HepG2 (cell line): ENCODE data around the gene ZNF48. TPM values are rescaled to one million over a fixed set of nuclear protein-coding genes. Genes with fewer than 3 reads are reported as not detected.

Source experiments
- ATRX ChIP-seq: sonication (generic); formaldehyde crosslinking; IDR thresholded peaks from 2 replicates; pipeline ENCODE4 v1.4.0; 2020; ENCODE audit warnings: missing genetic modification reagents, borderline replicate concordance
- CEBPB ChIP-seq: IDR thresholded peaks from 2 replicates; pipeline ENCODE4 v1.6.1; 2011; ENCODE audit warnings: low read depth, low read length, improper control_type of control experiment, borderline replicate concordance
- DNMT3B ChIP-seq: conservative IDR thresholded peaks from 2 replicates; pipeline ENCODE4 v1.6.1; 2016; ENCODE audit warnings: missing biosample characterization, control low read depth
- DPF2 ChIP-seq: sonication (generic); formaldehyde crosslinking; IDR thresholded peaks from 2 replicates; pipeline ENCODE4 v1.4.0; 2020; ENCODE audit warnings: mild to moderate bottlenecking, low read depth, missing genetic modification reagents, borderline replicate concordance
- DR1 ChIP-seq: sonication (generic); formaldehyde crosslinking; IDR thresholded peaks from 2 replicates; pipeline ENCODE4 v1.8.0; 2021; ENCODE audit warnings: mild to moderate bottlenecking, missing genetic modification reagents, inconsistent platforms
- FOXC1 ChIP-seq: sonication (generic); formaldehyde crosslinking; IDR thresholded peaks from 2 replicates; pipeline ENCODE4 v1.8.0; 2022; ENCODE audit warnings: mild to moderate bottlenecking, missing genetic modification reagents, borderline replicate concordance
- HOMEZ ChIP-seq: IDR thresholded peaks from 2 replicates; pipeline ENCODE4 v1.6.1; 2016; ENCODE audit warnings: low read depth
- JUNB ChIP-seq: sonication (generic); formaldehyde crosslinking; IDR thresholded peaks from 2 replicates; pipeline ENCODE4 v1.8.0; 2022; ENCODE audit warnings: missing genetic modification reagents, mild to moderate bottlenecking, borderline replicate concordance
- KDM2A ChIP-seq: sonication (generic); formaldehyde crosslinking; IDR thresholded peaks from 2 replicates; pipeline ENCODE4 v1.4.0; 2020; ENCODE audit warnings: low read depth, missing genetic modification reagents, borderline replicate concordance
- KDM6A ChIP-seq: IDR thresholded peaks from 2 replicates; pipeline ENCODE4 v1.6.1; 2016; ENCODE audit warnings: low read depth
- LCORL ChIP-seq, 2 experiments: fragments of 450-650 bp in 1 of 2; sonication (generic) in 1 of 2; formaldehyde crosslinking in 1 of 2; IDR thresholded peaks; 2 replicates each; pipeline versions ENCODE4 v1.5.0 to v1.6.1; 2017 to 2020; ENCODE audit warnings: antibody characterized with exemption in 1 of 2, missing genetic modification reagents in 1 of 2
- PRMT3 ChIP-seq: sonication (generic); formaldehyde crosslinking; IDR thresholded peaks from 2 replicates; pipeline ENCODE4 v1.8.1; 2022; ENCODE audit warnings: low read depth, mild to moderate bottlenecking, moderate library complexity, missing genetic modification reagents, borderline replicate concordance
- TARDBP ChIP-seq: sonication (generic); formaldehyde crosslinking; IDR thresholded peaks from 2 replicates; pipeline ENCODE4 v1.8.0; 2022; ENCODE audit warnings: mild to moderate bottlenecking, missing genetic modification reagents
- TBX3 ChIP-seq: fragments of 450-650 bp; IDR thresholded peaks from 2 replicates; pipeline ENCODE4 v1.6.1; 2017; ENCODE audit warnings: antibody characterized with exemption, mild to moderate bottlenecking, inconsistent platforms, borderline replicate concordance
- ZKSCAN5 ChIP-seq: sonication (generic); formaldehyde crosslinking; IDR thresholded peaks from 2 replicates; pipeline ENCODE4 v1.5.1; 2020; ENCODE audit warnings: mild to moderate bottlenecking, missing genetic modification reagents
- ZNF225 ChIP-seq: sonication (generic); formaldehyde crosslinking; IDR thresholded peaks from 2 replicates; pipeline ENCODE4 v1.4.0; 2020; ENCODE audit warnings: mild to moderate bottlenecking, missing genetic modification reagents
- ZNF276 ChIP-seq: sonication (generic); formaldehyde crosslinking; IDR thresholded peaks from 2 replicates; pipeline ENCODE4 v1.4.0; 2020; ENCODE audit warnings: mild to moderate bottlenecking, low read depth, missing genetic modification reagents
- ZNF382 ChIP-seq: sonication (generic); formaldehyde crosslinking; IDR thresholded peaks from 2 replicates; pipeline ENCODE4 v1.5.0; 2020; ENCODE audit warnings: missing genetic modification reagents, mild to moderate bottlenecking, borderline replicate concordance
- ZNF619 ChIP-seq: sonication (generic); formaldehyde crosslinking; IDR thresholded peaks from 2 replicates; pipeline ENCODE4 v1.4.0; 2020; ENCODE audit warnings: mild to moderate bottlenecking, missing genetic modification reagents
- ZNF660 ChIP-seq: sonication (generic); formaldehyde crosslinking; IDR thresholded peaks from 2 replicates; pipeline ENCODE4 v1.5.1; 2020; ENCODE audit warnings: mild to moderate bottlenecking, low read depth, missing genetic modification reagents, borderline replicate concordance
- polyA plus RNA-seq, 8 experiments: library from polyadenylated mRNA; depleted of rRNA in 3 of 8; stranded (reverse) in 7 of 8; unstranded in 1 of 8; fragments of >200 nt; fragmentation: Illumina TruSeq in 4 of 8; extraction: Trizol in 4 of 8; gene quantifications; 2 replicates each; pipeline versions ENCODE4 v1.2.1 to v1.2.3, GENCODE V29; 2011 to 2016; ENCODE audit warnings: low read depth in 4 of 8, missing spikeins in 1 of 8, mixed read lengths in 1 of 8; ENCODE audit not compliant: insufficient read depth in 1 of 8
- total RNA-seq, 5 experiments: library from RNA; depleted of rRNA; stranded (reverse); fragments of >200 nt; fragmentation: Illumina TruSeq; extraction: Trizol; gene quantifications; 2 replicates each; pipeline ENCODE4 v1.2.3, GENCODE V29; 2016; ENCODE audit warnings: low read depth in 1 of 5
- TF ChIP-seq, protein P1 (sequence below): sonication (generic); formaldehyde crosslinking; IDR thresholded peaks from 2 replicates; pipeline ENCODE4 v1.4.0; 2020; ENCODE audit warnings: mild to moderate bottlenecking, missing genetic modification reagents
- TF ChIP-seq, protein P2 (sequence below), 2 experiments: sonication (generic) in 1 of 2; formaldehyde crosslinking in 1 of 2; IDR thresholded peaks; 2 replicates each; pipeline versions ENCODE4 v1.4.0 to v1.6.1; 2018 to 2020; ENCODE audit warnings: missing genetic modification reagents in 2 of 2, borderline replicate concordance in 1 of 2, low read depth in 1 of 2, mild to moderate bottlenecking in 1 of 2, missing biosample characterization in 1 of 2
- TF ChIP-seq, protein P3 (sequence below): sonication (generic); formaldehyde crosslinking; IDR thresholded peaks from 2 replicates; pipeline ENCODE4 v1.4.0; 2020; ENCODE audit warnings: missing genetic modification reagents

Gene ZNF48
- total and polyA plus RNA-seq, 2 of the 13 experiments (the other 11 are each of a cell fraction or from before 2014, with no cell fraction given): 9.9 to 12.3 TPM

GRCh38 chr16:30449116-30449435, 53.9 kb downstream of the ZNF48 start (continued):
- no peak for TF ChIP-seq KDM2A (CRISPR knock-in tag)
- TF ChIP-seq, protein P1, sequence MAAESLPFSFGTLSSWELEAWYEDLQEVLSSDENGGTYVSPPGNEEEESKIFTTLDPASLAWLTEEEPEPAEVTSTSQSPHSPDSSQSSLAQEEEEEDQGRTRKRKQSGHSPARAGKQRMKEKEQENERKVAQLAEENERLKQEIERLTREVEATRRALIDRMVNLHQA (CRISPR knock-in tag): no peak
- 0 out of 2 replicates have a peak, but pooled peaks have one; percentile 33 for TF ChIP-seq DPF2 (CRISPR knock-in tag)
- TF ChIP-seq, protein P2, sequence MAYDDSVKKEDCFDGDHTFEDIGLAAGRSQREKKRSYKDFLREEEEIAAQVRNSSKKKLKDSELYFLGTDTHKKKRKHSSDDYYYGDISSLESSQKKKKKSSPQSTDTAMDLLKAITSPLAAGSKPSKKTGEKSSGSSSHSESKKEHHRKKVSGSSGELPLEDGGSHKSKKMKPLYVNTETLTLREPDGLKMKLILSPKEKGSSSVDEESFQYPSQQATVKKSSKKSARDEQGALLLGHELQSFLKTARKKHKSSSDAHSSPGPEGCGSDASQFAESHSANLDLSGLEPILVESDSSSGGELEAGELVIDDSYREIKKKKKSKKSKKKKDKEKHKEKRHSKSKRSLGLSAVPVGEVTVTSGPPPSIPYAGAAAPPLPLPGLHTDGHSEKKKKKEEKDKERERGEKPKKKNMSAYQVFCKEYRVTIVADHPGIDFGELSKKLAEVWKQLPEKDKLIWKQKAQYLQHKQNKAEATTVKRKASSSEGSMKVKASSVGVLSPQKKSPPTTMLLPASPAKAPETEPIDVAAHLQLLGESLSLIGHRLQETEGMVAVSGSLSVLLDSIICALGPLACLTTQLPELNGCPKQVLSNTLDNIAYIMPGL (CRISPR knock-in tag; IDR thresholded peaks at IDR 0.05; ENCODE audit: borderline replicate concordance in 1 of 2, low read depth in 1 of 2): 0 out of 4 replicates have a peak, but pooled peaks of 1 of the 2 experiments have one; percentile 34
- no peak for TF ChIP-seq HOMEZ (CRISPR knock-in tag)
- no peak for TF ChIP-seq DNMT3B (CRISPR knock-in tag)
- TF ChIP-seq ZKSCAN5 (CRISPR knock-in tag): no peak
- no peak for TF ChIP-seq DR1
- peak; percentile 42; the same call in 1 of the 2 replicates for TF ChIP-seq TARDBP (CRISPR knock-in tag)
- TF ChIP-seq KDM6A: no peak
- TF ChIP-seq JUNB (CRISPR knock-in tag): no peak
- TF ChIP-seq TBX3: no peak
- no peak for TF ChIP-seq ZNF660
- TF ChIP-seq ZNF276 (CRISPR knock-in tag): no peak
- no peak for TF ChIP-seq ATRX (CRISPR knock-in tag)
- TF ChIP-seq, protein P3, sequence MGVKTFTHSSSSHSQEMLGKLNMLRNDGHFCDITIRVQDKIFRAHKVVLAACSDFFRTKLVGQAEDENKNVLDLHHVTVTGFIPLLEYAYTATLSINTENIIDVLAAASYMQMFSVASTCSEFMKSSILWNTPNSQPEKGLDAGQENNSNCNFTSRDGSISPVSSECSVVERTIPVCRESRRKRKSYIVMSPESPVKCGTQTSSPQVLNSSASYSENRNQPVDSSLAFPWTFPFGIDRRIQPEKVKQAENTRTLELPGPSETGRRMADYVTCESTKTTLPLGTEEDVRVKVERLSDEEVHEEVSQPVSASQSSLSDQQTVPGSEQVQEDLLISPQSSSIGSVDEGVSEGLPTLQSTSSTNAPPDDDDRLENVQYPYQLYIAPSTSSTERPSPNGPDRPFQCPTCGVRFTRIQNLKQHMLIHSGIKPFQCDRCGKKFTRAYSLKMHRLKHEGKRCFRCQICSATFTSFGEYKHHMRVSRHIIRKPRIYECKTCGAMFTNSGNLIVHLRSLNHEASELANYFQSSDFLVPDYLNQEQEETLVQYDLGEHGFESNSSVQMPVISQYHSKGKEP: no peak
- TF ChIP-seq ZNF225: no peak
- TF ChIP-seq ZNF382: no peak
- TF ChIP-seq FOXC1: no peak
- TF ChIP-seq PRMT3: no peak
- TF ChIP-seq LCORL (IDR thresholded peaks at IDR 0.05): no peak
- TF ChIP-seq LCORL (CRISPR knock-in tag; IDR thresholded peaks at IDR 0.05): peak; percentile 37
- peak; percentile 93 for TF ChIP-seq CEBPB
- no peak for TF ChIP-seq ZNF619 (CRISPR knock-in tag)
